Neutrophil (primary cell): ENCODE results near the gene ZCWPW1.

ENCODE experiments used
- H3K27ac ChIP-seq: fragments of 200-600 bp; sonication (generic); 2 replicates; pipeline ENCODE4 v1.5.1; 2016; ENCODE audit warnings: mild to moderate bottlenecking, moderate library complexity
- H3K27me3 ChIP-seq: fragments of 200-600 bp; sonication (generic); 2 replicates; pipeline ENCODE4 v1.6.0; 2016; ENCODE audit warnings: mild to moderate bottlenecking
- H3K36me3 ChIP-seq: fragments of 200-600 bp; sonication (generic); 2 replicates; pipeline ENCODE4 v1.5.1; 2017
- H3K4me1 ChIP-seq, 2 experiments: fragments of 200-600 bp in 1 of 2; sonication (generic) in 1 of 2; 1 replicate in 1 of 2; 2 replicates in 1 of 2; pipeline versions ENCODE4 v1.5.1 to v1.6.1; 2013 to 2016; ENCODE audit warnings: low read depth in 1 of 2, low read length in 1 of 2, mild to moderate bottlenecking in 1 of 2, moderate library complexity in 1 of 2; ENCODE audit not compliant: control insufficient read depth in 1 of 2, insufficient read depth in 1 of 2
- H3K4me3 ChIP-seq, 2 experiments: fragments of 200-600 bp in 1 of 2; sonication (generic) in 1 of 2; 1 replicate in 1 of 2; 2 replicates in 1 of 2; pipeline ENCODE4 v1.5.1; 2013 to 2016; ENCODE audit warnings: low read depth in 1 of 2, low read length in 1 of 2, mild to moderate bottlenecking in 1 of 2, moderate library complexity in 1 of 2
- H3K9me3 ChIP-seq: fragments of 200-600 bp; sonication (generic); 2 replicates; pipeline ENCODE4 v1.5.1; 2016
- TF ChIP-seq, protein P1 (sequence below): fragments of 200-600 bp; sonication (generic); IDR thresholded peaks from 2 replicates; pipeline ENCODE4 v1.5.1; 2016; ENCODE audit warnings: antibody characterized with exemption

ZCWPW1 gene

DNA sequence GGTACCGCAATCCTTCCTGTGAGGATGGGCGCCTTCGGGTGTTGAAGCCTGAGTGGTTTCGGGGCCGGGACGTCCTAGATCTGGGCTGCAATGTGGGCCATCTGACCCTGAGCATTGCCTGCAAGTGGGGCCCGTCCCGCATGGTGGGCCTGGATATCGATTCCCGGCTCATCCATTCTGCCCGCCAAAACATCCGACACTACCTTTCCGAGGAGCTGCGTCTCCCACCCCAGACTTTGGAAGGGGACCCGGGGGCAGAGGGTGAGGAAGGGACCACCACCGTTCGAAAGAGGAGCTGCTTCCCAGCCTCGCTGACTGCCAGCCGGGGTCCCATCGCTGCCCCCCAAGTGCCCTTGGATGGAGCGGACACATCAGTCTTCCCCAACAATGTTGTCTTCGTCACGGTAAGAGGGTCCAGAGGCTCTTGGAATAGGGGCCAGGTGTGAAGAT, 2.8 kb upstream of the ZCWPW1 start:
- Histone ChIP-seq H3K4me3 (peak overlapping the region; percentile 95 to 98), H3K4me1 (peaks cover 35 to 45% of the 10 kb centered on the region in 2 experiments), H3K27me3 (no peaks in the 10 kb centered on the region), H3K27ac (peak overlapping the region; percentile 98), H3K9me3 (no peaks in the 10 kb centered on the region), H3K36me3 (peaks cover 26% of the 10 kb centered on the region)
- TF ChIP-seq, protein P1, sequence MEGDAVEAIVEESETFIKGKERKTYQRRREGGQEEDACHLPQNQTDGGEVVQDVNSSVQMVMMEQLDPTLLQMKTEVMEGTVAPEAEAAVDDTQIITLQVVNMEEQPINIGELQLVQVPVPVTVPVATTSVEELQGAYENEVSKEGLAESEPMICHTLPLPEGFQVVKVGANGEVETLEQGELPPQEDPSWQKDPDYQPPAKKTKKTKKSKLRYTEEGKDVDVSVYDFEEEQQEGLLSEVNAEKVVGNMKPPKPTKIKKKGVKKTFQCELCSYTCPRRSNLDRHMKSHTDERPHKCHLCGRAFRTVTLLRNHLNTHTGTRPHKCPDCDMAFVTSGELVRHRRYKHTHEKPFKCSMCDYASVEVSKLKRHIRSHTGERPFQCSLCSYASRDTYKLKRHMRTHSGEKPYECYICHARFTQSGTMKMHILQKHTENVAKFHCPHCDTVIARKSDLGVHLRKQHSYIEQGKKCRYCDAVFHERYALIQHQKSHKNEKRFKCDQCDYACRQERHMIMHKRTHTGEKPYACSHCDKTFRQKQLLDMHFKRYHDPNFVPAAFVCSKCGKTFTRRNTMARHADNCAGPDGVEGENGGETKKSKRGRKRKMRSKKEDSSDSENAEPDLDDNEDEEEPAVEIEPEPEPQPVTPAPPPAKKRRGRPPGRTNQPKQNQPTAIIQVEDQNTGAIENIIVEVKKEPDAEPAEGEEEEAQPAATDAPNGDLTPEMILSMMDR = no peak

DNA sequence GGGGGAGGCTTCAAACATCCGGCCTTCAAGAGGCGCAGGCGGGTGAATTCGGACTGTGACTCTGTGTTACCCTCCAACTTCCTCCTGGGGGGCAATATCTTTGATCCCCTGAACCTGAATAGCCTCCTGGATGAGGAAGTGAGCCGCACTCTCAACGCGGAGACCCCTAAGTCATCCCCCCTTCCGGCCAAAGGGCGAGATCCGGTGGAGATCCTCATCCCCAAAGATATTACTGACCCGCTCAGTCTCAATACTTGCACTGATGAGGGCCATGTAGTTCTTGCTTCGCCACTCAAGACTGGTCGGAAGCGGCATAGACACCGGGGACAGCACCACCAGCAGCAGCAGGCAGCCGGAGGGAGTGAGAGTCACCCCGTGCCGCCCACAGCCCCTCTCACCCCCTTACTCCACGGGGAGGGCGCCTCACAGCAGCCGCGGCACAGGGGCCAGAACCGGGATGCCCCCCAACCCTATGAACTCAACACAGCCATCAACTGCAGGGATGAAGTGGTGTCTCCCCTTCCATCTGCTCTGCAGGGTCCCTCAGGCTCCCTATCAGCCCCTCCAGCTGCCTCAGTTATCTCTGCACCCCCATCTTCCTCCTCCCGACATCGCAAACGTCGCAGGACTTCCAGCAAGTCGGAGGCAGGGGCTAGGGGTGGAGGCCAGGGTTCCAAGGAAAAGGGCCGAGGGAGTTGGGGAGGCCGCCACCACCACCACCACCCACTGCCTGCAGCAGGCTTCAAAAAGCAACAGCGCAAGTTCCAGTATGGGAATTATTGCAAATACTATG, 2.2 kb upstream of the ZCWPW1 start:
- Histone ChIP-seq H3K4me3 (peak overlapping the region; percentile 95 to 98), H3K27ac (peak overlapping the region; percentile 98), H3K9me3 (no peaks in the 10 kb centered on the region), H3K36me3 (peaks cover 26% of the 10 kb centered on the region), H3K27me3 (no peaks in the 10 kb centered on the region), H3K4me1 (peaks cover 35 to 43% of the 10 kb centered on the region in 2 experiments)
- TF ChIP-seq, protein P1 = no peak

DNA sequence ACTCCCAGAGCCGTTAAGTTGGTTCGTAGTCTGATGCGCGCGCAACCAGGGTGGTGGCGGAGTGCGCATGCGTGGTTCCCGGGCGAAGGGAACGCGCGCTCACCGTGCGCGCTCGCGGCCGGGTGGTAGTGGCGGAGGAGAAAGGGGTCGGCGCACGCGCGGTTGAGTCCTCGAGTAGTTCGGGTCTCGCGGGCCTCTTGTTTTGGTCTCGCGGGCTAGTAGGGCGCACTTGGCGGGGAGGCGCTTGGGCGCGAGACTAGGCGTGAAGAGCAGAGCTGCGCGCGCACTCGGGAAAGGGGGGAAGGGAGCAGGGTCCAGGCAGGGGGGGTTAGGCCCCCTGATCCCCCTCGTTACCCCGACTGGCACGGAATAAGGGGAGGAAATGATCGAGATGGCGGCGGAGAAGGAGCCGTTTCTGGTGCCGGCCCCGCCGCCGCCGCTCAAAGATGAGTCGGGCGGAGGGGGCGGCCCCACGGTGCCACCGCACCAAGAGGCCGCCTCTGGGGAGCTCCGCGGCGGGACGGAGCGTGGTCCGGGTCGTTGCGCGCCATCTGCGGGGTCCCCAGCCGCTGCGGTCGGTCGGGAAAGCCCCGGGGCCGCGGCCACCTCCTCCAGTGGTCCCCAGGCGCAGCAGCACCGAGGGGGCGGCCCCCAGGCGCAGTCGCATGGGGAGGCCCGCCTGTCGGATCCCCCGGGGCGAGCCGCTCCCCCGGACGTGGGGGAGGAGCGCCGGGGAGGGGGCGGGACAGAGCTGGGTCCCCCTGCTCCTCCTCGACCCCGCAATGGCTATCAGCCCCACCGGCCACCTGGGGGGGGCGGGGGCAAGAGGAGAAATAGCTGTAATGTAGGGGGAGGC, 1.4 kb upstream of the ZCWPW1 start, which contains the start of gene MEPCE:
Gene MEPCE, plus strand, starts transcription at position 195 of the 856 bp plus-strand sequence. Its CDS starts 188 bp downstream, at position 383.
- Histone ChIP-seq H3K27me3 (no peaks in the 10 kb centered on the region), H3K4me1 (peaks cover 26 to 35% of the 10 kb centered on the region in 2 experiments)
- TF ChIP-seq, protein P1 = no peak

DNA sequence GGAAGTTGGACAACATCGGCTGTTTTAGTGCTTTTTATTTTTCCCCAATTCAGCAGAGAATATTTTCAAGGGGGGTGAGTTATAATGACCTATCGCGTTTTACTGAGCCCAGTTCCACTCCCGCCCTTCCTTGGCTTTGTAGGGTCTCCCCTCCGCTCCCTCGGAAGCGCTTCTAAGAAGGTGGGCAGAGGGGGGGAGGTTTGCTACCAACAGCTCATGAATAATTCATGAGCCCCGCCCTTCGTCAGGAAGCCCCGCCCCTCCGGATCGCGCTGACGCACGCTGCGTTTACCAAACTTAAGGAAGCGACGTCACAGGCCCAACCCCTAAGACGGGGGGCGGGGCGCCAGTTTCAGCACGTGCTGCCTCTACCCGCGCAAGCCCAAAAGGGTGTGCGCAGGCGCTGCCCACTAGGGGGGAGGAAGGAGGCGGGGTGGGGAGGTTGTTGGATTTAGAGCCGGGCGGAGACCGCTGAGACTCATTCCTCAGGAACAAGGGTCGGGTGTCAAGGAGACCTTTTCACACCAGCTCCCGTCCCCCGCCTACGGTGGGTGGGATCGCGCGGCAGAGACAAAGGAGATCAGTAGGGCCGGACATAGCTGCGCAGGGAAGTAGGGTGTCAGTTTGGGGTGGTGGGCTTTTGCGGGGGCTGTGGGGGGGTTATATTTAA, 599 bp upstream of the ZCWPW1 start:
- H3K27ac ChIP-seq = peak overlapping the region; percentile 98
- H3K36me3 ChIP-seq = peaks cover 16% of the 10 kb centered on the region
- TF ChIP-seq, protein P1 = peak; percentile 74
- peaks cover 21 to 28% of the 10 kb centered on the region in 2 experiments for H3K4me1 ChIP-seq
- peak overlapping the region; percentile 95 to 98 for H3K4me3 ChIP-seq
- H3K27me3 ChIP-seq = no peaks in the 10 kb centered on the region
- no peaks in the 10 kb centered on the region for H3K9me3 ChIP-seq

More for the DNA sequence above, 1.4 kb upstream of the ZCWPW1 start, which contains the start of gene MEPCE:
- peak within 1 kb of the TSS; percentile 98 for H3K27ac ChIP-seq
- no peaks in the 10 kb centered on the region for H3K9me3 ChIP-seq
- H3K4me3 ChIP-seq = peak within 1 kb of the TSS; percentile 95 to 98
- peaks cover 24% of the 10 kb centered on the region for H3K36me3 ChIP-seq

DNA sequence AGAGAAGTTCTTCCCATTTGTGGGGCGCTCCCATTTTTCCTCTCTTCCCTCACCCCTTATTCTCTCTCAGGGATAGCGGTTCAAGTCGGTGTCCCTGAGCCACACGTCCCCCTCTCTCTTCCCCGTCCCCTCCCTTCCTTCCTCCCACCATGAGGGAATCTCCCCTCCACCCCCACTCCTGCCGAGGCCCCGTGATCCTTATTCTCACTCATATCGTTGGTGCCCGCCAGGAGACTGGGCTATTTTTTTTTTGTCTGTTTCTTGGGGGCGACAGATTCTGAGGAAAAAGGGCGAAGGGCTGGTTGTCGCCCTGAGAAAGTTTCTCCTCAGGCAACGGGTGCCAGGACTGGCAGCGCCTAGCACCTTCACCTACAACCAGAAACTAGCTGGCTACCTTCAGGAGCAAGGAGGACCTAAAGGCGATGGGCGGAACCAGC, 723 bp downstream of the ZCWPW1 start:
- H3K36me3 ChIP-seq = peaks cover 3% of the 10 kb centered on the region
- peak overlapping the region; percentile 98 for H3K27ac ChIP-seq
- H3K4me1 ChIP-seq = peaks cover 21 to 28% of the 10 kb centered on the region in 2 experiments
- TF ChIP-seq, protein P1 = no peak
- no peaks in the 10 kb centered on the region for H3K9me3 ChIP-seq
- no peaks in the 10 kb centered on the region for H3K27me3 ChIP-seq
- H3K4me3 ChIP-seq = peak overlapping the region; percentile 95 to 98
